Loucy (cell line): ENCODE measurements around the gene SMPDL3A.

ENCODE experiments used
- H2AFZ ChIP-seq: fragments of 200-600 bp; sonication (generic); 2 replicates; pipeline ENCODE4 v1.6.0; 2016; ENCODE audit warnings: antibody characterized with exemption, mild to moderate bottlenecking, low read length, moderate library complexity
- H3F3A ChIP-seq: fragments of 200-600 bp; 2 replicates; pipeline ENCODE4 v1.6.0; 2016; ENCODE audit warnings: antibody characterized with exemption, low read depth, mild to moderate bottlenecking
- H3K27me3 ChIP-seq: fragments of 200-600 bp; sonication (generic); 2 replicates; pipeline ENCODE4 v1.6.1; 2014; ENCODE audit warnings: low read length, mild to moderate bottlenecking; ENCODE audit not compliant: insufficient read depth, poor library complexity, severe bottlenecking
- H3K36me3 ChIP-seq: fragments of 200-600 bp; sonication (generic); 2 replicates; pipeline ENCODE4 v1.6.1; 2016; ENCODE audit warnings: low read length; ENCODE audit not compliant: insufficient read depth
- H3K4me1 ChIP-seq: fragments of 200-600 bp; sonication (generic); 2 replicates; pipeline ENCODE4 v1.5.1; 2014; ENCODE audit warnings: low read length, mild to moderate bottlenecking; ENCODE audit not compliant: insufficient read depth, poor library complexity, severe bottlenecking
- H3K4me2 ChIP-seq: fragments of 200-600 bp; sonication (generic); 2 replicates; pipeline ENCODE4 v1.6.0; 2014; ENCODE audit warnings: antibody characterized with exemption, low read length, low read depth, mild to moderate bottlenecking; ENCODE audit not compliant: poor library complexity, severe bottlenecking
- H3K4me3 ChIP-seq: fragments of 200-600 bp; sonication (generic); 2 replicates; pipeline ENCODE4 v1.5.1; 2014; ENCODE audit warnings: low read length, mild to moderate bottlenecking, mixed read lengths; ENCODE audit not compliant: poor library complexity, severe bottlenecking
- H3K79me2 ChIP-seq: fragments of 200-600 bp; sonication (generic); 2 replicates; pipeline ENCODE4 v1.6.1; 2014; ENCODE audit warnings: low read length; ENCODE audit not compliant: insufficient read depth
- H3K9ac ChIP-seq: fragments of 200-600 bp; sonication (generic); 2 replicates; pipeline ENCODE4 v1.6.0; 2014; ENCODE audit warnings: mild to moderate bottlenecking, low read depth, low read length, moderate library complexity; ENCODE audit not compliant: poor library complexity, severe bottlenecking
- H3K9me2 ChIP-seq: fragments of 200-600 bp; sonication (generic); replicated peaks from 2 replicates; pipeline ENCODE4 v1.6.1; 2016; ENCODE audit warnings: low read depth, low read length, mixed read lengths
- H3K9me3 ChIP-seq: fragments of 200-600 bp; sonication (generic); 2 replicates; pipeline ENCODE4 v1.6.1; 2014; ENCODE audit warnings: mild to moderate bottlenecking, antibody characterized with exemption, low read length, low read depth; ENCODE audit not compliant: insufficient read depth
- H4K20me1 ChIP-seq: fragments of 200-600 bp; sonication (generic); 2 replicates; pipeline ENCODE4 v1.6.0; 2014; ENCODE audit warnings: antibody characterized with exemption, low read length, mild to moderate bottlenecking; ENCODE audit not compliant: insufficient read depth, poor library complexity, severe bottlenecking
- EZH2phosphoT487 ChIP-seq: fragments of 200-600 bp; IDR thresholded peaks from 2 replicates; pipeline ENCODE4 v1.6.1; 2018; ENCODE audit warnings: antibody characterized with exemption, mild to moderate bottlenecking, moderate library complexity, borderline replicate concordance
- TF ChIP-seq, protein P1 (sequence below): fragments of 200-600 bp; sonication (generic); conservative IDR thresholded peaks from 2 replicates; pipeline ENCODE4 v1.5.1; 2014; ENCODE audit warnings: mild to moderate bottlenecking, antibody characterized with exemption, low read length

Gene SMPDL3A

DNA sequence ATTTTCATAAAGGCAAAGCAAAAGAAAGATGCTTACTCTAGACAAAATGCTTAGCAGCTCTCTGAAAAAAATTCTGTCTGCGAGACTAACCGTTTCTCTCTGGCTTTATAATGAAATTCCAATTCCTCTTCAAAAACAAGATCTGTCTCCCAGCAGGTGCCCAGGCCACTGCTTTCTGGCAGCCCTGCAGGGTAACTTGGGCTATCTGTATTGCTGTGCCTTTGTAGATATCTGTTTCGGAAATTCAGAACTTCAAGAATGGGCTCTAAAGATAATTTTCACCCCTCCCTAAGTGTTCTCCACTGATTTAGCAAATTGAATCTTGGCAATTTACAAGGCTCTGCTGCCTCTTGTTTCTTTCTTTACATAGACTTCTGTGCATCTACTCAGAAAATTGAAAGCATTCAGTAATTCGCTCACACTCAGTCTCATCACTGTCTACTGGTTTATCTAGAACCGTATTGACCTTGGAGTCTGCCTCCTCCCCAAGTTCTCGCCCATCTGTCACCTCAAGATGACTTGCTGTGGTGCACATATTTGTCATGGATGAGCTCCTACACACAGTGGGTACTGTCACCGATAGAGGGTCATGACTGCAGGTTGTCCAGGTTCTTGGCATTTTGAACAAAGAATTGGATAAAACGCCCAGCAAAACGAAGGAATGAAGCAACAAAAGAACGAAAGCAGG, 35.9 kb upstream of the SMPDL3A start:
- no peak overlapping the region for H3K9ac ChIP-seq
- H3F3A ChIP-seq: no peaks in the 10 kb centered on the region
- H3K79me2 ChIP-seq: no peaks in the 10 kb centered on the region
- peaks cover 5% of the 10 kb centered on the region for H3K4me1 ChIP-seq
- no peaks in the 10 kb centered on the region for H3K9me3 ChIP-seq
- no peak overlapping the region for H3K4me3 ChIP-seq
- TF ChIP-seq, protein P1, sequence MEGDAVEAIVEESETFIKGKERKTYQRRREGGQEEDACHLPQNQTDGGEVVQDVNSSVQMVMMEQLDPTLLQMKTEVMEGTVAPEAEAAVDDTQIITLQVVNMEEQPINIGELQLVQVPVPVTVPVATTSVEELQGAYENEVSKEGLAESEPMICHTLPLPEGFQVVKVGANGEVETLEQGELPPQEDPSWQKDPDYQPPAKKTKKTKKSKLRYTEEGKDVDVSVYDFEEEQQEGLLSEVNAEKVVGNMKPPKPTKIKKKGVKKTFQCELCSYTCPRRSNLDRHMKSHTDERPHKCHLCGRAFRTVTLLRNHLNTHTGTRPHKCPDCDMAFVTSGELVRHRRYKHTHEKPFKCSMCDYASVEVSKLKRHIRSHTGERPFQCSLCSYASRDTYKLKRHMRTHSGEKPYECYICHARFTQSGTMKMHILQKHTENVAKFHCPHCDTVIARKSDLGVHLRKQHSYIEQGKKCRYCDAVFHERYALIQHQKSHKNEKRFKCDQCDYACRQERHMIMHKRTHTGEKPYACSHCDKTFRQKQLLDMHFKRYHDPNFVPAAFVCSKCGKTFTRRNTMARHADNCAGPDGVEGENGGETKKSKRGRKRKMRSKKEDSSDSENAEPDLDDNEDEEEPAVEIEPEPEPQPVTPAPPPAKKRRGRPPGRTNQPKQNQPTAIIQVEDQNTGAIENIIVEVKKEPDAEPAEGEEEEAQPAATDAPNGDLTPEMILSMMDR: no peak
- TF ChIP-seq EZH2phosphoT487: no peak
- no peaks in the 10 kb centered on the region for H3K36me3 ChIP-seq
- H3K4me2 ChIP-seq: peak overlapping the region; percentile 5
- H3K9me2 ChIP-seq: no peaks in the 10 kb centered on the region
- H4K20me1 ChIP-seq: no peaks in the 10 kb centered on the region
- H3K27me3 ChIP-seq: no peaks in the 10 kb centered on the region
- peak overlapping the region; percentile 15 for H2AFZ ChIP-seq

DNA sequence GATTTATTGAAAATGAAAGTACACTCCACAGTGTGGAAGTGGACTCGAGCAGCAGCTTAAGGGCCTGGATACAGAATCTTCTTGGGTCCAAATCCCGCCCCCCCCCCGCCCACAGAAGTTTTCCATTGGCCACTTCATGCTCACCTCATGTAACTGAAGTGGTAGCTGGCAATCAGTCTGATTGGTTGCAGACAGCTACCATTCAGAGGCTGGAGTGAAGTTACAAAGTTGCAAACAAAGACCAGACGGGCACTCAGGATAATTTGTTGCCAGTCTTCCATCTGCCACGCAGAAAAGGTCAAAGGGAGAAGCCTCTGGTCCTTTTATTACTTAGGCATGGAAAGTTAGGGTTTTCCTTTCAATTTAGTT, 35.4 kb upstream of the SMPDL3A start:
- H3K4me3 ChIP-seq: no peak overlapping the region
- H2AFZ ChIP-seq: peak overlapping the region; percentile 12; the same call in 1 of the 2 replicates

DNA sequence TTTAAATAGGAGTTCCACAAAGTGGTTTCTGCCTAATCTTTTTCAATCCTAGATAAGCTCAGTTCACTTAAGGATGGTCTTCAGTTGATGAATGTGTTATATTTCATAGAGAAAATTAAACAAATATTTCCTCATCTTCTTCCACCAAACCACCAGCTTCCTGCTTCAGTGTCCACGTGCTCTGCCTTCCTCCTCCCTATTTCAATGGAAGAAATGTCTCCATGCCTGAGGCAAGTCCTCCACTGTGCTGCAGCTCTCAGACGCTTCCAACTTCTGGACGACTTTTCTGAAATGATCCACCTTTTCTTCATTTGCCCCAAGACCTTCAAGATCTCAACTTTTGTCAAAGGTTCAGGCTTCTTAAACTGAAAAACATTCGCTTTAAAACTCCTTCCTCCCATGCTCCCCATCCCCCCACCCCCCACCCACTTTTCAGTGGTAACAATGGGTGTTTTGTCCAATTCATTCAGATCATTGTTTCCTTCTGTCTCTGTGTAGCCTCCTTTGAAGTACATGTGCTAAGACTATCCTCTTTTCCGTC, 34.8 kb upstream of the SMPDL3A start:
- H3K4me2 ChIP-seq: no peak overlapping the region
- H2AFZ ChIP-seq: no peak overlapping the region
- H3K4me3 ChIP-seq: no peak overlapping the region
- no peak for TF ChIP-seq EZH2phosphoT487
- TF ChIP-seq, protein P1: no peak
- peaks cover 5% of the 10 kb centered on the region for H3K4me1 ChIP-seq
- H3K27me3 ChIP-seq: no peaks in the 10 kb centered on the region
- H3K9me2 ChIP-seq: no peaks in the 10 kb centered on the region
- no peaks in the 10 kb centered on the region for H3F3A ChIP-seq
- H3K79me2 ChIP-seq: no peaks in the 10 kb centered on the region
- no peaks in the 10 kb centered on the region for H3K36me3 ChIP-seq
- no peak overlapping the region for H3K9ac ChIP-seq
- H3K9me3 ChIP-seq: no peaks in the 10 kb centered on the region
- no peaks in the 10 kb centered on the region for H4K20me1 ChIP-seq

More for the DNA sequence above, 35.4 kb upstream of the SMPDL3A start:
- no peaks in the 10 kb centered on the region for H3F3A ChIP-seq
- H3K9me3 ChIP-seq: no peaks in the 10 kb centered on the region
- peaks cover 5% of the 10 kb centered on the region for H3K4me1 ChIP-seq
- no peaks in the 10 kb centered on the region for H3K27me3 ChIP-seq
- H3K9me2 ChIP-seq: no peaks in the 10 kb centered on the region
- no peaks in the 10 kb centered on the region for H3K36me3 ChIP-seq
- H4K20me1 ChIP-seq: no peaks in the 10 kb centered on the region
- H3K9ac ChIP-seq: no peak overlapping the region
- H3K79me2 ChIP-seq: no peaks in the 10 kb centered on the region
- TF ChIP-seq EZH2phosphoT487: no peak
- TF ChIP-seq, protein P1: no peak
- peak overlapping the region; percentile 5 for H3K4me2 ChIP-seq
